ENCODE measurements around the gene DSCAML1.

DNA sequence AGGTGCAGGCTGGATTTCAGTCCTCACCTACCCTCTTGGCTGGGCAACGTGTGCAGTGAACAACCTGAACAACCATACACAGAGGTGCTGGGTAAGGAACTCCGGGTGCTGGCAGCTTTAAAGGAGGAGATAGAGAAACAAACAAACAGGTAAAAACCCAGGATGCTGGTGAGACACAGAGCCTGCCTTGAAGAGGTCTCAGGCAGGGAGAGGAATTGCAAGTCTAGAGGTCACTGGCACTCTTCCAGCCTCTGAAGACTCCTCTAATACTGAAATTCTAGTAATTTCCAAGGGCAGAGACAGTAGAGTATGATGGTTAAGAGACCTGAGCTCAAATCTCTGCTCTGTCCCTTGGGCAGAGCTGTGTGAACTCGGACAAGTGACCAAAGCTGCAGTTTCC, 276.8 kb downstream of the DSCAML1 start:
- TF ChIP-seq, protein P1, sequence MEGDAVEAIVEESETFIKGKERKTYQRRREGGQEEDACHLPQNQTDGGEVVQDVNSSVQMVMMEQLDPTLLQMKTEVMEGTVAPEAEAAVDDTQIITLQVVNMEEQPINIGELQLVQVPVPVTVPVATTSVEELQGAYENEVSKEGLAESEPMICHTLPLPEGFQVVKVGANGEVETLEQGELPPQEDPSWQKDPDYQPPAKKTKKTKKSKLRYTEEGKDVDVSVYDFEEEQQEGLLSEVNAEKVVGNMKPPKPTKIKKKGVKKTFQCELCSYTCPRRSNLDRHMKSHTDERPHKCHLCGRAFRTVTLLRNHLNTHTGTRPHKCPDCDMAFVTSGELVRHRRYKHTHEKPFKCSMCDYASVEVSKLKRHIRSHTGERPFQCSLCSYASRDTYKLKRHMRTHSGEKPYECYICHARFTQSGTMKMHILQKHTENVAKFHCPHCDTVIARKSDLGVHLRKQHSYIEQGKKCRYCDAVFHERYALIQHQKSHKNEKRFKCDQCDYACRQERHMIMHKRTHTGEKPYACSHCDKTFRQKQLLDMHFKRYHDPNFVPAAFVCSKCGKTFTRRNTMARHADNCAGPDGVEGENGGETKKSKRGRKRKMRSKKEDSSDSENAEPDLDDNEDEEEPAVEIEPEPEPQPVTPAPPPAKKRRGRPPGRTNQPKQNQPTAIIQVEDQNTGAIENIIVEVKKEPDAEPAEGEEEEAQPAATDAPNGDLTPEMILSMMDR (IDR thresholded peaks at IDR 0.05) = no peak
- TF ChIP-seq POLR2A (IDR thresholded peaks at IDR 0.05) = no peak
